Ishikawa (cell line): ENCODE results near the gene GGCT.

ENCODE experiments used
- CEBPB ChIP-seq: IDR thresholded peaks from 2 replicates; pipeline ENCODE4 v1.6.1; 2012
- CREB1 ChIP-seq: IDR thresholded peaks from 2 replicates; pipeline ENCODE4 v1.6.1; 2012; ENCODE audit warnings: low read depth
- EGR1 ChIP-seq: IDR thresholded peaks from 2 replicates; pipeline ENCODE4 v1.6.1; 2012
- EP300 ChIP-seq: IDR thresholded peaks from 2 replicates; pipeline ENCODE4 v1.6.1; 2012; ENCODE audit warnings: borderline replicate concordance
- FOXM1 ChIP-seq: IDR thresholded peaks from 2 replicates; pipeline ENCODE4 v1.6.1; 2012; ENCODE audit warnings: low read depth, borderline replicate concordance
- NFIC ChIP-seq: IDR thresholded peaks from 2 replicates; pipeline ENCODE4 v1.6.1; 2012
- RAD21 ChIP-seq: IDR thresholded peaks from 2 replicates; pipeline ENCODE4 v1.6.1; 2012; ENCODE audit warnings: low read depth
- TAF1 ChIP-seq: IDR thresholded peaks from 2 replicates; pipeline ENCODE4 v1.6.1; 2012; ENCODE audit warnings: low read depth, mild to moderate bottlenecking
- TCF12 ChIP-seq: IDR thresholded peaks from 2 replicates; pipeline ENCODE4 v1.6.1; 2012; ENCODE audit warnings: low read depth
- TEAD4 ChIP-seq: IDR thresholded peaks from 2 replicates; pipeline ENCODE4 v1.6.1; 2012
- YY1 ChIP-seq: IDR thresholded peaks from 2 replicates; pipeline ENCODE4 v1.6.1; 2012; ENCODE audit warnings: low read depth
- ZBTB7A ChIP-seq: IDR thresholded peaks from 2 replicates; pipeline ENCODE4 v1.6.1; 2012; ENCODE audit warnings: low read depth
- TF ChIP-seq, protein P1 (sequence below): IDR thresholded peaks from 2 replicates; pipeline ENCODE4 v1.6.1; 2012
- TF ChIP-seq, protein P2 (sequence below): IDR thresholded peaks from 2 replicates; pipeline ENCODE4 v1.6.1; 2012
- TF ChIP-seq, protein P3 (sequence below): IDR thresholded peaks from 2 replicates; pipeline ENCODE4 v1.6.1; 2012; ENCODE audit warnings: low read depth, mild to moderate bottlenecking

GGCT gene

DNA sequence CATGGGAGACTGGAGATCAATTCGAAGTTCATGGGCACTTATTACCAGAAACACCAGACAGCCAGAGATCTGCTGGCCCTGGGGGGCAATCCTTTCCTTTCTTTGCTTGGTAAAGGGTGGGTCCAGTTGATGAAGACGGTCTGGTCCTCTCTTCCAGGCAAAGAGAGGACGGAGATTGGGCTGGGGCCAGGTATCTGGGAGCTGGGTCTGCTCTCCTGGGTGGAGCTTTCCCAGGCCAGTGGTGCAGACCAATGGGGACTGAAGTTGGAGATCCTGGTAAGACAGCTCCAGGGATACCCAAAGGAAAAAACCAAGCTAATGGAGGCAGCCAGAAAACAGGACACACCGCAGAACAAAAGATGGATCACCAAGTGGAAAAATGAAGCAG, 44.4 kb downstream of the GGCT start:
- TF ChIP-seq CEBPB (no peak), TCF12 (no peak), CREB1 (no peak), NFIC (no peak), YY1 (no peak), EGR1 (no peak), TAF1 (no peak), EP300 (no peak), FOXM1 (no peak)
- TF ChIP-seq, protein P1, sequence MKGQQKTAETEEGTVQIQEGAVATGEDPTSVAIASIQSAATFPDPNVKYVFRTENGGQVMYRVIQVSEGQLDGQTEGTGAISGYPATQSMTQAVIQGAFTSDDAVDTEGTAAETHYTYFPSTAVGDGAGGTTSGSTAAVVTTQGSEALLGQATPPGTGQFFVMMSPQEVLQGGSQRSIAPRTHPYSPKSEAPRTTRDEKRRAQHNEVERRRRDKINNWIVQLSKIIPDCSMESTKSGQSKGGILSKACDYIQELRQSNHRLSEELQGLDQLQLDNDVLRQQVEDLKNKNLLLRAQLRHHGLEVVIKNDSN: no peak
- TF ChIP-seq, protein P2, sequence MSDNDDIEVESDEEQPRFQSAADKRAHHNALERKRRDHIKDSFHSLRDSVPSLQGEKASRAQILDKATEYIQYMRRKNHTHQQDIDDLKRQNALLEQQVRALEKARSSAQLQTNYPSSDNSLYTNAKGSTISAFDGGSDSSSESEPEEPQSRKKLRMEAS: no peak
- TF ChIP-seq, protein P3, sequence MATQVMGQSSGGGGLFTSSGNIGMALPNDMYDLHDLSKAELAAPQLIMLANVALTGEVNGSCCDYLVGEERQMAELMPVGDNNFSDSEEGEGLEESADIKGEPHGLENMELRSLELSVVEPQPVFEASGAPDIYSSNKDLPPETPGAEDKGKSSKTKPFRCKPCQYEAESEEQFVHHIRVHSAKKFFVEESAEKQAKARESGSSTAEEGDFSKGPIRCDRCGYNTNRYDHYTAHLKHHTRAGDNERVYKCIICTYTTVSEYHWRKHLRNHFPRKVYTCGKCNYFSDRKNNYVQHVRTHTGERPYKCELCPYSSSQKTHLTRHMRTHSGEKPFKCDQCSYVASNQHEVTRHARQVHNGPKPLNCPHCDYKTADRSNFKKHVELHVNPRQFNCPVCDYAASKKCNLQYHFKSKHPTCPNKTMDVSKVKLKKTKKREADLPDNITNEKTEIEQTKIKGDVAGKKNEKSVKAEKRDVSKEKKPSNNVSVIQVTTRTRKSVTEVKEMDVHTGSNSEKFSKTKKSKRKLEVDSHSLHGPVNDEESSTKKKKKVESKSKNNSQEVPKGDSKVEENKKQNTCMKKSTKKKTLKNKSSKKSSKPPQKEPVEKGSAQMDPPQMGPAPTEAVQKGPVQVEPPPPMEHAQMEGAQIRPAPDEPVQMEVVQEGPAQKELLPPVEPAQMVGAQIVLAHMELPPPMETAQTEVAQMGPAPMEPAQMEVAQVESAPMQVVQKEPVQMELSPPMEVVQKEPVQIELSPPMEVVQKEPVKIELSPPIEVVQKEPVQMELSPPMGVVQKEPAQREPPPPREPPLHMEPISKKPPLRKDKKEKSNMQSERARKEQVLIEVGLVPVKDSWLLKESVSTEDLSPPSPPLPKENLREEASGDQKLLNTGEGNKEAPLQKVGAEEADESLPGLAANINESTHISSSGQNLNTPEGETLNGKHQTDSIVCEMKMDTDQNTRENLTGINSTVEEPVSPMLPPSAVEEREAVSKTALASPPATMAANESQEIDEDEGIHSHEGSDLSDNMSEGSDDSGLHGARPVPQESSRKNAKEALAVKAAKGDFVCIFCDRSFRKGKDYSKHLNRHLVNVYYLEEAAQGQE: no peak

DNA sequence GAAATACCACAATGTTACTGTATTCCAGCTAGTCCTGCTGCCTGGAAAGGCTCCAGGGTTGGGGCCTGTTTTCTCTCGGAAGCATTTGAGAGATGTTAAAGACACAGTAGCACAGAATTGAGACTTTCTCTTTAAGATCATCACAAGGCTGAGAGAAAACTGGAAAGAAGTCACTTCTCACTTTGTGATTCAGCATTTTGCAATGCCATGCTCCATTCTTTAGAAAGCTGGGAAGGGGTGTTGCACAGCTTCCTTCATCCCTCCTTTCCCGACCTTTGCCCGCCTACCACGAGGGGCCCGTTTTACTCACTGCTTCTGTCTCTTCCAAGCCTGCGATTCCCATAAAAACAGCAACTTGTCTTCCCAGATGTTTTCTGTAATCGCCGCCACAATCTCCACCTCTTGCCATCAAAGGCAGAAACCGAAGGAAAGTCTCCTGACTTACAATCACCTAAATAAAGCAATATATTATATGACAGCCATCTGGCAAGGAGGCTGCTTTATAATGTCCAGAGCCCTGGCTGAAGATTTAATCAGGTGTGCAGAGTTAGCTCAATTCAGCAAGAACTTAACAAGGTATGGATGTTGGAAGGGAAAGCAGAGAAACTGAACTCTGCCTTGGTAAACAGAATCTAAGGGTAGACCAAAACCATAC, 44.9 kb downstream of the GGCT start:
- no peak for TF ChIP-seq RAD21
- TF ChIP-seq, protein P3: no peak
- TF ChIP-seq, protein P1: no peak
- no peak for TF ChIP-seq TCF12
- TF ChIP-seq TEAD4: no peak
- TF ChIP-seq, protein P2: no peak
- TF ChIP-seq YY1: no peak
- TF ChIP-seq EP300: no peak
- TF ChIP-seq ZBTB7A: no peak
- no peak for TF ChIP-seq TAF1
- TF ChIP-seq NFIC: no peak
- TF ChIP-seq CREB1: no peak
- no peak for TF ChIP-seq FOXM1
- no peak for TF ChIP-seq EGR1

DNA sequence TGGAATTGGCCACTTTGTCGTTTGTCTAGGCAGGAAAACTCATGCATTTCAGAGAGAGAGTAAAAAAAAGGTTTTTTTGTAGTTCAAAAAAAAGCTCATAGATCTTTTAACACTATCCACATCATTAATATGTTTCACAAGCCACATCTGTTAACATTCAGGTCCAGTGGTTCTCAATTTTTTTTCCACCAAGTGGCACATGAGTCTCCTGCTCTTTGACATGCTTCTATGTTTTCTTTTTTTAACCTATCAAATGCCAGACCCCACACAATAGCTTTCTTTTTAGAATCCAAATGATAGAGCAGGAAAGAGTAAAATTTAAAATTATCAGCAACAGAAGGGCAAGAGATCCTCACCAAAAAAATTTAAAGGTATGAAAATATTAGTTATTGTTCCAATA, 46.3 kb downstream of the GGCT start:
- TF ChIP-seq YY1 (no peak), CREB1 (no peak), EP300 (no peak), ZBTB7A (no peak), NFIC (no peak), CEBPB (no peak), RAD21 (no peak), EGR1 (no peak), FOXM1 (no peak), TEAD4 (no peak), TAF1 (no peak), TCF12 (no peak)
- TF ChIP-seq, protein P2: no peak
- TF ChIP-seq, protein P1: no peak
- TF ChIP-seq, protein P3: no peak
